ENCODE results near the gene ASB1. TPM values are rescaled to one million over a fixed set of nuclear protein-coding genes. Genes with fewer than 3 reads are reported as not detected.

ASB1 gene
- total and polyA plus RNA-seq, 10 of the 15 experiments (the other 5 are each of a cell fraction or from before 2014, with no cell fraction given) = 5.2 to 31.2 (median 25.8) TPM

DNA sequence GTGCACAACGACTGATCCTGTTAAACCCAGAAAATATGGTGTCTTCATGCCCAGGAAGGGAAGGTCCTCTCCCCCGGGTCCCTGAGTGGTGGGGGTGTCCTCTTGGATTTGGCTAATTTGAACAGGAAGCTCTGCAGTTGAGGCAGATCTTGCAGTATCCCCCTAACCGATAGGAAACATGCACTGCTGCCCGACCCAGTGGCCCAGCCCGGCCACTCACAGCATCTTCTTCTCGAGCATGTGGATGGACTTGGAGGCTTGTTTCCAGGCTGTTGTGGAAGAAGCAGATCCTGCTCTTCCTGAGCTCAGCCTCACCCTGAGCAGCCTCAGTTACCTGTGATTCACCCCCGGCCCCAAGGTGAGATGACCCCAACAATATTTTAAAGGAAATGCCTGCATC is 46.4 kb upstream of the ASB1 start:
- no peak for FAIRE-seq
- H3K27ac ChIP-seq (ENCODE audit: control insufficient read depth, insufficient read depth) = no peak overlapping the region
- DNase-seq (ENCODE audit: low read depth, low spot score) = no peak
- H3K79me2 ChIP-seq (ENCODE audit: control insufficient read depth, insufficient read depth, low read length) = no peaks in the 10 kb centered on the region
- WGBS (ENCODE audit: insufficient coverage, insufficient replicate concordance, low lambda C conversion rate, missing lambda C conversion rate) = 98% methylated on average over 7 of the region's 7 CpGs
- no peak for TF ChIP-seq MYB (IDR thresholded peaks at IDR 0.05; ENCODE audit: borderline replicate concordance, low read depth, low read length)
- TF ChIP-seq EZH2 (IDR thresholded peaks at IDR 0.05; ENCODE audit: borderline replicate concordance, control insufficient read depth, low read depth, low read length) = no peak
- TF ChIP-seq CREM (IDR thresholded peaks at IDR 0.05; ENCODE audit: low read depth) = no peak
- TF ChIP-seq WRNIP1 (IDR thresholded peaks at IDR 0.05; ENCODE audit: borderline replicate concordance, low read depth, low read length) = no peak
- no peak for TF ChIP-seq CBX3 (IDR thresholded peaks at IDR 0.05; ENCODE audit: borderline replicate concordance, low read depth)
- TF ChIP-seq, protein P1, sequence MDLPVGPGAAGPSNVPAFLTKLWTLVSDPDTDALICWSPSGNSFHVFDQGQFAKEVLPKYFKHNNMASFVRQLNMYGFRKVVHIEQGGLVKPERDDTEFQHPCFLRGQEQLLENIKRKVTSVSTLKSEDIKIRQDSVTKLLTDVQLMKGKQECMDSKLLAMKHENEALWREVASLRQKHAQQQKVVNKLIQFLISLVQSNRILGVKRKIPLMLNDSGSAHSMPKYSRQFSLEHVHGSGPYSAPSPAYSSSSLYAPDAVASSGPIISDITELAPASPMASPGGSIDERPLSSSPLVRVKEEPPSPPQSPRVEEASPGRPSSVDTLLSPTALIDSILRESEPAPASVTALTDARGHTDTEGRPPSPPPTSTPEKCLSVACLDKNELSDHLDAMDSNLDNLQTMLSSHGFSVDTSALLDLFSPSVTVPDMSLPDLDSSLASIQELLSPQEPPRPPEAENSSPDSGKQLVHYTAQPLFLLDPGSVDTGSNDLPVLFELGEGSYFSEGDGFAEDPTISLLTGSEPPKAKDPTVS (IDR thresholded peaks at IDR 0.05; ENCODE audit: low read depth, low read length) = no peak
- TF ChIP-seq, protein P2, sequence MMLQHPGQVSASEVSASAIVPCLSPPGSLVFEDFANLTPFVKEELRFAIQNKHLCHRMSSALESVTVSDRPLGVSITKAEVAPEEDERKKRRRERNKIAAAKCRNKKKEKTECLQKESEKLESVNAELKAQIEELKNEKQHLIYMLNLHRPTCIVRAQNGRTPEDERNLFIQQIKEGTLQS (IDR thresholded peaks at IDR 0.05; ENCODE audit: borderline replicate concordance, extremely low read depth, low read depth, low read length) = no peak
- TF ChIP-seq CBX5 (IDR thresholded peaks at IDR 0.05; ENCODE audit: low read depth) = no peak
- TF ChIP-seq IKZF2 (IDR thresholded peaks at IDR 0.05) = no peak
- TF ChIP-seq ZNF384 (IDR thresholded peaks at IDR 0.05; ENCODE audit: borderline replicate concordance, low read depth, low read length) = no peak
- TF ChIP-seq, protein P3, sequence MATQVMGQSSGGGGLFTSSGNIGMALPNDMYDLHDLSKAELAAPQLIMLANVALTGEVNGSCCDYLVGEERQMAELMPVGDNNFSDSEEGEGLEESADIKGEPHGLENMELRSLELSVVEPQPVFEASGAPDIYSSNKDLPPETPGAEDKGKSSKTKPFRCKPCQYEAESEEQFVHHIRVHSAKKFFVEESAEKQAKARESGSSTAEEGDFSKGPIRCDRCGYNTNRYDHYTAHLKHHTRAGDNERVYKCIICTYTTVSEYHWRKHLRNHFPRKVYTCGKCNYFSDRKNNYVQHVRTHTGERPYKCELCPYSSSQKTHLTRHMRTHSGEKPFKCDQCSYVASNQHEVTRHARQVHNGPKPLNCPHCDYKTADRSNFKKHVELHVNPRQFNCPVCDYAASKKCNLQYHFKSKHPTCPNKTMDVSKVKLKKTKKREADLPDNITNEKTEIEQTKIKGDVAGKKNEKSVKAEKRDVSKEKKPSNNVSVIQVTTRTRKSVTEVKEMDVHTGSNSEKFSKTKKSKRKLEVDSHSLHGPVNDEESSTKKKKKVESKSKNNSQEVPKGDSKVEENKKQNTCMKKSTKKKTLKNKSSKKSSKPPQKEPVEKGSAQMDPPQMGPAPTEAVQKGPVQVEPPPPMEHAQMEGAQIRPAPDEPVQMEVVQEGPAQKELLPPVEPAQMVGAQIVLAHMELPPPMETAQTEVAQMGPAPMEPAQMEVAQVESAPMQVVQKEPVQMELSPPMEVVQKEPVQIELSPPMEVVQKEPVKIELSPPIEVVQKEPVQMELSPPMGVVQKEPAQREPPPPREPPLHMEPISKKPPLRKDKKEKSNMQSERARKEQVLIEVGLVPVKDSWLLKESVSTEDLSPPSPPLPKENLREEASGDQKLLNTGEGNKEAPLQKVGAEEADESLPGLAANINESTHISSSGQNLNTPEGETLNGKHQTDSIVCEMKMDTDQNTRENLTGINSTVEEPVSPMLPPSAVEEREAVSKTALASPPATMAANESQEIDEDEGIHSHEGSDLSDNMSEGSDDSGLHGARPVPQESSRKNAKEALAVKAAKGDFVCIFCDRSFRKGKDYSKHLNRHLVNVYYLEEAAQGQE (IDR thresholded peaks at IDR 0.05; ENCODE audit: low read depth, low read length) = no peak
- no peak for TF ChIP-seq PAX5 (IDR thresholded peaks at IDR 0.05; ENCODE audit: borderline replicate concordance, low read depth, low read length)
- TF ChIP-seq MXI1 (IDR thresholded peaks at IDR 0.05; ENCODE audit: low read depth, low read length) = no peak
- TF ChIP-seq SP1 (IDR thresholded peaks at IDR 0.05; ENCODE audit: low read depth, low read length) = no peak
- no peak for TF ChIP-seq FOXM1 (IDR thresholded peaks at IDR 0.05; ENCODE audit: low read depth, low read length)
- TF ChIP-seq MTA3 (IDR thresholded peaks at IDR 0.05; ENCODE audit: borderline replicate concordance, low read length) = no peak
- no peak for TF ChIP-seq SIN3A (IDR thresholded peaks at IDR 0.05; ENCODE audit: low read depth, low read length)
- no peaks in the 10 kb centered on the region for H3K9me3 ChIP-seq (replicated peaks; ENCODE audit: control insufficient read depth, insufficient read depth, low read length)
- no TSS peak for BruUV-seq (replicated peaks)
- H3K27me3 ChIP-seq (replicated peaks in 1 of 2; ENCODE audit: control insufficient read depth in 2 of 2, insufficient read depth in 2 of 2, low read length in 1 of 2) = no peaks in the 10 kb centered on the region
- no peak for ATAC-seq
- H3K4me1 ChIP-seq (ENCODE audit: control insufficient read depth, insufficient read depth, low read length) = peaks cover 8% of the 10 kb centered on the region
- intact Hi-C loops (cut with micrococcal nuclease; ENCODE audit: unreplicated experiment) = no loop called here
- ChIA-PET POLR2A (no interaction called here), RAD21 (ENCODE audit: unreplicated experiment) (no interaction called here), SMC1A (ENCODE audit: uncharacterized antibody, unreplicated experiment) (no interaction called here), CTCF (interaction anchor here (1.1 kb wide), 1 partner anchor 10 kb away, joined by 5 read pairs; no protein-coding TSS in a partner anchor)
- no peak overlapping the region for H3K4me3 ChIP-seq
- no peaks in the 10 kb centered on the region for H3K36me3 ChIP-seq (ENCODE audit: control insufficient read depth in 2 of 2, insufficient read depth in 2 of 2, low read length in 1 of 2)
- in situ Hi-C loops (cut with MboI) = no loop called here
- H3K9ac ChIP-seq (ENCODE audit: control insufficient read depth, insufficient read depth, low read length) = no peak overlapping the region
- no peak overlapping the region for H2AFZ ChIP-seq (ENCODE audit: control insufficient read depth, low read depth, low read length)
- H3K4me2 ChIP-seq (ENCODE audit: control insufficient read depth, insufficient read depth) = no peak overlapping the region
- no peaks in the 10 kb centered on the region for H4K20me1 ChIP-seq (ENCODE audit: control insufficient read depth, insufficient read depth)

Data from GM12878 (cell line).